Adrenal gland (tissue), 5 donors: ENCODE results near the gene APEX2.

Experiments used
- CTCF ChIP-seq, 6 experiments: fragments of 450-650 bp in 4 of 6; fragments of 200-600 bp in 2 of 6; sonication (generic) in 1 of 6; IDR thresholded peaks; 1 replicate in 5 of 6; 2 replicates in 1 of 6; pipeline versions ENCODE4 v1.5.1 to v1.8.0; 2016 to 2021; ENCODE audit warnings: antibody characterized with exemption in 6 of 6, mild to moderate bottlenecking in 2 of 6, moderate library complexity in 1 of 6
- POLR2A ChIP-seq, 2 donors: fragments of 450-650 bp; IDR thresholded peaks; one replicate each; pipeline ENCODE4 v1.6.1; 2017; ENCODE audit warnings: antibody characterized with exemption in 2 of 2, mild to moderate bottlenecking in 2 of 2, moderate library complexity in 1 of 2
- donor health status: DM: no; HTN: no; CAD: no.

- no peak for TF ChIP-seq CTCF (IDR thresholded peaks at IDR 0.05)
- TF ChIP-seq POLR2A (IDR thresholded peaks at IDR 0.05), result no peak
Measured at GRCh38 chrX:55008571-55009358, 8.6 kb downstream of the APEX2 start.
